GM12872 (cell line): ENCODE data around the gene OTOP3.

Source experiments
- TF ChIP-seq, protein P1 (sequence below): IDR thresholded peaks from 3 replicates; pipeline ENCODE4 v1.5.1; 2011; ENCODE audit warnings: low read depth, mild to moderate bottlenecking, low read length, moderate library complexity; ENCODE audit not compliant: insufficient read depth

OTOP3 gene

DNA sequence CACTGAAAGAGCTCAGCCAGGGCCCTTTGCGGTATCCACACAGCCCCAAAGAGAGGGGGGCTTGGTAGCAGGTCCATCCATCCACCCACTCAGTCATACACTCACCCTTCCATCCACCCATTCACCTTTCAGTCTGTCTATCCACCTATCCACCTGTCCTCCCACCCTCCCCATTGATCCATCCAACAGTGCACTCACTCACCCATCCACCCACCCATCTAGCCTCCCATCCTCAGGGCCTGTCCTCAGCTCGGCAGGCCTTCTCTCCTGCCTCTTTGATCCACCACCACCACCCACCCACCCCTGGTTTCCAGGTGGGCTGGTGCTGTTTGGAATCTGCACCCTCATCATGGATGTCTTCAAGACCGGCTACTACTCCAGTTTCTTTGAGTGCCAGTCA, 10.5 kb upstream of the OTOP3 start:
- TF ChIP-seq, protein P1, sequence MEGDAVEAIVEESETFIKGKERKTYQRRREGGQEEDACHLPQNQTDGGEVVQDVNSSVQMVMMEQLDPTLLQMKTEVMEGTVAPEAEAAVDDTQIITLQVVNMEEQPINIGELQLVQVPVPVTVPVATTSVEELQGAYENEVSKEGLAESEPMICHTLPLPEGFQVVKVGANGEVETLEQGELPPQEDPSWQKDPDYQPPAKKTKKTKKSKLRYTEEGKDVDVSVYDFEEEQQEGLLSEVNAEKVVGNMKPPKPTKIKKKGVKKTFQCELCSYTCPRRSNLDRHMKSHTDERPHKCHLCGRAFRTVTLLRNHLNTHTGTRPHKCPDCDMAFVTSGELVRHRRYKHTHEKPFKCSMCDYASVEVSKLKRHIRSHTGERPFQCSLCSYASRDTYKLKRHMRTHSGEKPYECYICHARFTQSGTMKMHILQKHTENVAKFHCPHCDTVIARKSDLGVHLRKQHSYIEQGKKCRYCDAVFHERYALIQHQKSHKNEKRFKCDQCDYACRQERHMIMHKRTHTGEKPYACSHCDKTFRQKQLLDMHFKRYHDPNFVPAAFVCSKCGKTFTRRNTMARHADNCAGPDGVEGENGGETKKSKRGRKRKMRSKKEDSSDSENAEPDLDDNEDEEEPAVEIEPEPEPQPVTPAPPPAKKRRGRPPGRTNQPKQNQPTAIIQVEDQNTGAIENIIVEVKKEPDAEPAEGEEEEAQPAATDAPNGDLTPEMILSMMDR: no peak

DNA sequence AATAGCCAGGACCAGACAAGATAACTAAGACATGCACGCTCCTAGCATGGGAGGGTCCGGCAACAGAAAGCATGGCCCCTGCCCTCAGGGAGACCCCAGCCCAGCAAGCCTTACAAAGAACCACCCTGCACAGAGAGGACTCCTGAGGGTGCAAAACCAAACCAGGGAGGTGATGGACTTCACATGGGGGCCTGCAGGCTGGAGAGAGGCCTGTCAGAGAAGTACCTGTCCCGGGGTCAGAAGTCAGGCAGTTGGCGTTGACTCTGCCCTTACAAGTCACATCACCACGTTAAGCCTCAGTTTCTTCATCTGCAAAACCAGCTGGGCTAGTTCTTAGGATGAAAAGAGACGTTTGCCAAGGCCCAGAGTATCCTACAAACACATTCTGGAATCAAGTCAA, 6.9 kb upstream of the OTOP3 start:
- TF ChIP-seq, protein P1: no peak

DNA sequence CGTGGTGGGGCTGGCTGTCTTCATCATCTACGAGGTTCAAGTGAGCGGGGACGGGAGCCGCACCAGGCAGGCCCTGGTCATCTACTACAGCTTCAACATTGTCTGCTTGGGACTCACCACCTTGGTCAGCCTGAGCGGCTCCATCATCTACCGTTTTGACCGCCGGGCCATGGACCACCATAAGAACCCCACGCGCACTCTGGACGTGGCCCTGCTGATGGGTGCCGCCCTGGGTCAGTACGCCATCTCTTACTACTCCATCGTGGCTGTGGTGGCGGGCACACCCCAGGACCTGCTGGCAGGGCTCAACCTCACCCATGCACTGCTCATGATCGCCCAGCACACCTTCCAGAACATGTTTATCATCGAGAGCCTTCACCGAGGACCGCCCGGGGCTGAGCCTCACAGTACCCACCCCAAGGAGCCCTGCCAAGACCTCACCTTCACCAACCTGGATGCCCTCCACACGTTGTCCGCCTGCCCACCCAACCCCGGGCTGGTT, 5.1 kb upstream of the OTOP3 start:
- TF ChIP-seq, protein P1: no peak

DNA sequence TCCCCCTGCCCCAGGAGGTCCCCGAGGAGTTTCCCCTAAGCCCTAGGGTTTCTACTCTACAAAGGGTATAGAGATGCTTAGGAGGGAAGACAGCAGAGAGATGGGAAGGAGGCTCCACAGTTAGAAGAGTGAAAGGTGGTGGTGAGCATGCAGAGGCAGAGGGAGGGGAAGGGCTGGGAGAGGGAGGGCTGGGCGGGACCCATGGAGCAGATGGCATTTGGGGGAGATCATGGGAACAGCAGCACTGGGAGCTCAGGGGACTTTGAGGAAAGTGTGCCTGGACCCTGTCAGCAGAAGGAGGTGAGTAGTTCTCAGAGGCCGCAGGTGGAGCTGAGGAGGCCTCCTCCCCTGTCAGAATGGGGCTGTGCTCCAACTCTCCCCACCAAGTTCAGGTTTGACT, 650 bp upstream of the OTOP3 start:
- TF ChIP-seq, protein P1: no peak

DNA sequence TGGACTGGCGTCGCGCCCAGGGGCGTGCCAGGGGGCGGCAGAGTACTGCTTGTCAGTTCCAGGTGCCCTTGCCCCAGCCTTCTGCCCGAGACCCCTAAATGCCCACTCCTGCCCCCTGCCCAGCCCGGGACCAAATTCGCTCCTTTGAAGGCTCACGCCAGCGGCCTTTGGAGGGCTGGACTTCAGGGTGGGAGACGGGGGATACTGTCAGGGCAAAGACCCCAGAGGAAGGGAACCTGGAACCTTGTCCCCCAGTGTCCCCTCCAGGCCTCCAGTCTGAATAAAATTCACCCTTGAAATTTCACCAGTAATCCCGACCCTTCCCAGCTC, 737 bp downstream of the OTOP3 start:
- TF ChIP-seq, protein P1: no peak

DNA sequence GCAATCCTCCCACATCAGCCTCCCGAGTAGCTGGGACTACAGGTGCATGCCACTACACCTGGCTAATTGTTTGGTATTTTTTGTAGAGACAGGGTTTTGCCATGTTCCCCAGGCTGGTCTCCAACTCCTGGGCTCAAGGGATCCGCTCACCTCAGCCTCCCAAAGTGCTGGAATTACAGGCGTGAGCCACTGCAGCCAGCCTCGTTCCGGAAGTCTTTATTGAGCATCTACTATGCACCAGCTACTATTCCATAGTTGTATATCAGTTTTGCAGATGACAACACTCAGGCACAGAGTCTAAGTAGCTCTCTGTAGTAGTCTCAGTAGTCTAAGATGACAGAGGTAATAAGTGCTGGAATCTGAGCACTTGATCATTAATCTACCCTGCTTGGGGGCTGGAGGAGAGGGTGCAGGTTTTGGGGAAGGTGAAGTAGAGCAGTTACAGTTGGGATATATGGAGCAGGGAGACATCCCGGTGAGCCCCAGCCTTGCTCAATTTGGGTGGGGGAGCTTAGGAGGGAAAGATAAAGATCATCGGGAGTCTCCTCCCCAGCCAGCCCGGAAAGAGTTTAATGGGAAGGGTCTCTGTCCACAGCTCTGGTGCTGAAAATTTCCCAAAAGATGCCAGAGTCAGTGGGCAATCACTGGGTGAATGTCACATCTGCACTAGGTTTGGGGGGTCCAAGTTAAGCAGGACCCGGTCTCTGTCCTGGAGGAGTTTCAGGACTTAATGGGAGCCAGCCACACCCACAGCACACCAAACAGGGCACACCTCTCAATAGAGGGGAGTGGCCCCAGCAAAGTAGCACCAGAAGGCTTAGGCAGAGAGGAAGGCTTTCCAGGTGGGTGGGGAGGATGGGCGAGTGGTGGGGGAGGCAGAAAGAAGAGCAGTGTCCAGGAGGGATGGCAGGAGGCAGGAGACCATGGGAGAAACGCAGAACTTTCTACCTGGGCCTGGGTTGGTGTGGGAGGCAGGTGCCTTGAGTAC, 1.7 kb downstream of the OTOP3 start:
- TF ChIP-seq, protein P1: no peak

DNA sequence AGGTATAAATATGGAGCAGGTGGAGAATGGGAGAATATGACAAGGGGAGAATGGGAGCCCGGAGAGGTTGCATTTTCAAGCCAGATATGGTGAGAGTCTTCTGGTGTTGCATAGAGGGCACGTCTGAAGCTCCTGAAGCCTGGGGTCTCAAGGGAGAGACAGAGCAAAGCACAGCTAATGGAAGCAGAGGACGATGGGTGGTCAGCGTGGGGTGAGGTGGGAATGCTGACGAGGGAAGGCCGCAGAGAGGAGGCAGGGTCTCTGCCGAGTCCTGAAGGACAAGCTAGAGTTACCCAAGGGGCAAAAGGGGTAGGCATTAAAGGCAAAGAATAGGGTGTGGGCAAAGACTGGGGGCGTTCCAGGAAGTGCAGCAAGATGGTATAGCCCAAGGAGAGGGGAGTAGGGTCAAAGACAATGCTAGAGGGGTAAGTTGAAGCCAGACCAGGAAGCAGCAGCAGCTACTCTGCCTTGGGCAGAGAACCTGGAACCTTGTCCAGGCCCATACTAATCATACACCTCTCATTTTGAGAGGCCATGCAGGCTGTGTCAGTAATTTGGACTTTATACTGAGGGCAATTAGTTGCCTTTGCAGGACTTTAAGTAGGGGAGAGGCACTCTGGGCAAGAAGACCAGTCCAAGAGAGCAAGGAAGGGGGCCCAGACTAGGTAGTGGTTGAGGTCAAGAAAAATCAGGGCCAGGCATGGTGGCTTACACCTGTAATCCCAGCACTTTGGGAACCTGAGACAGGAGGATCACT, 2.7 kb downstream of the OTOP3 start:
- TF ChIP-seq, protein P1: no peak
